WI38 (cell line): ENCODE measurements around the gene TDRD12.
"Not testable (repeated sequence)": the region's sequence is repeated elsewhere in the genome, so short reads cannot be mapped to it uniquely, and the experiment has no call there.

Experiments used
- H3K4me3 ChIP-seq: 2 replicates; pipeline ENCODE4 v1.5.1; 2011; ENCODE audit warnings: low read depth, mild to moderate bottlenecking, control low read depth, low read length
- CTCF ChIP-seq: IDR thresholded peaks from 2 replicates; pipeline ENCODE4 v1.5.1; 2012; ENCODE audit warnings: low read depth, mild to moderate bottlenecking, control low read depth, low read length

The TDRD12 gene

GRCh38 chr19:32767951-32768679 lies 48.5 kb downstream of the TDRD12 start:
- H3K4me3 ChIP-seq = no peak overlapping the region
- no peak for TF ChIP-seq CTCF

GRCh38 chr19:32771596-32771995 lies 52.0 kb downstream of the TDRD12 start:
- H3K4me3 ChIP-seq = no peak overlapping the region
- no peak for TF ChIP-seq CTCF

- H3K4me3 ChIP-seq = no peak overlapping the region
- no peak for TF ChIP-seq CTCF
These were observed 53.6 kb downstream of the TDRD12 start for GRCh38 chr19:32773126-32773525.

GRCh38 chr19:32779082-32779481 lies 59.5 kb downstream of the TDRD12 start:
- H3K4me3 ChIP-seq = no peak overlapping the region
- TF ChIP-seq CTCF = no peak

- no peak overlapping the region for H3K4me3 ChIP-seq
- no peak for TF ChIP-seq CTCF
These were observed 61.7 kb downstream of the TDRD12 start for GRCh38 chr19:32781280-32781679.

GRCh38 chr19:32782089-32782488 lies 62.5 kb downstream of the TDRD12 start:
- H3K4me3 ChIP-seq = not testable (repeated sequence)

DNA sequence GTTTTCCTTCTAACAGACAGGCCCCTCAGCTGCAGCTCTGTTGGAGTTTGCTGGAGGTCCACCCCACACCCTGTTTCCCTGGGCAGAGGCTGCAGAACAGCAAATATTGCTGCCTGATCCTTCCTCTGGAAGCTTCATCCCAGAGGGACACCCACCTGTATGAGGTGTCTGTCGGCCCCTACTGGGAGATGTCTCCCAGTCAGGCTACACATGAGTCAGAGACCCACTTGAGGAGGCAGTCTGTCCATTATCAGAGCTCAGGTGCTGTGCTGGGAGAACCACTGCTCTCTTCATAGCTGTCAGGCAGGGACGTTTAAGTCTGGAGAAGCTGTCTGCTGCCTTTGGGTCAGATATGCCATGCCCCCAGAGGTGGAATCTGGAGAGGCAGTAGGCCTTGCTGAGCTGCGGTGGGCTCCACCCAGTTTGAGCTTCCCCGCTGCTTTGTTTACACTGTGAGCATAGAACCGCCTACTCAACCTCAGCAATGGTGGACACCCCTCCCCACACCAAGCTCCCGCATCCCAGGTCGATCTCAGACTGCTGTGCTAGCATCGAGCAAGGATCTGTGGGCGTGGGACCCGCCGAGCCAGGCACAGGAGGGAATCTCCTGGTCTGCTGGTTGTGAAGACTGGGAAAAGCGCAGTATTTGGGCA lies 67.7 kb downstream of the TDRD12 start:
- H3K4me3 ChIP-seq = not testable (repeated sequence)

DNA sequence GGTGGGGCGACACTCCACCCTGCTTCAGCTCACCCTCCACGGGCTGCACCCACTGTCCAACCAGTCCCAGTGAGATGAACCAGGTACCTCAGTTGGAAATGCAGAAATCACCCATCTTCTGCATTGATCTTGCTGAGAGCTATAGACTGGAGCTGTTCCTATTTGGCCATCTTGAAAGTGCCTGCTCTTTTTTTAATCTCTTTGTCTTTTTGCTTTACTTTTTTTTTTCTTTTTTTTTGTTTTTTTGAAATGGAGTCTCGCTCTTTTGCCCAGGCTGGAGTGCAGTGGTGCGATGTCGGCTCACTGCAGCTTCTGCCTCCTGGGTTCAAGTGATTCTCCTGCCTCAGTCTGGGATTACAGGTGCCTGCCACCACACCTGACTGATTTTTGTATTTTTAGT lies 68.3 kb downstream of the TDRD12 start:
- H3K4me3 ChIP-seq = not testable (repeated sequence)

- no peak for TF ChIP-seq CTCF
- no peak overlapping the region for H3K4me3 ChIP-seq
These were observed 69.9 kb downstream of the TDRD12 start for GRCh38 chr19:32789429-32789828.
